Cerebellar cortex (tissue), 1 donor: ENCODE results near the gene SGO2.
A peak's percentile ranks its signal among the peaks of the same experiment; 100 is the strongest.

Experiments used
- DNase-seq: peaks from one replicate; pipeline ENCODE4 v3.0.0-alpha.2; 2015; ENCODE audit warnings: low spot score

Gene SGO2

GRCh38 chr2:200525882-200526651, at the start of gene SGO2:
TSS of gene SGO2 (plus strand) at chr2:200526207. CDS start at chr2:200532976, 6,769 bp downstream.
- peak; percentile 97 for DNase-seq

GRCh38 chr2:200476836-200477235, 49.2 kb upstream of the SGO2 start:
- no peak for DNase-seq

GRCh38 chr2:200477667-200478131, 48.3 kb upstream of the SGO2 start:
- no peak for DNase-seq

- no peak for DNase-seq
Observed at GRCh38 chr2:200479692-200480265, 46.2 kb upstream of the SGO2 start.

- DNase-seq, result no peak
Observed at GRCh38 chr2:200482194-200482593, 43.8 kb upstream of the SGO2 start.

- DNase-seq, result peak; percentile 26
Observed at GRCh38 chr2:200483729-200484198, 42.2 kb upstream of the SGO2 start.

GRCh38 chr2:200484934-200485333, 41.1 kb upstream of the SGO2 start:
- no peak for DNase-seq

- no peak for DNase-seq
Observed at GRCh38 chr2:200486529-200486928, 39.5 kb upstream of the SGO2 start.

- DNase-seq, result no peak
Observed at GRCh38 chr2:200488169-200488568, 37.8 kb upstream of the SGO2 start.

GRCh38 chr2:200490001-200490400, 36.0 kb upstream of the SGO2 start:
- DNase-seq, result no peak

GRCh38 chr2:200492656-200493055, 33.4 kb upstream of the SGO2 start:
- DNase-seq, result no peak

GRCh38 chr2:200494048-200494447, 32.0 kb upstream of the SGO2 start:
- no peak for DNase-seq

- DNase-seq, result no peak
Observed at GRCh38 chr2:200496696-200497095, 29.3 kb upstream of the SGO2 start.

- DNase-seq, result no peak
Observed at GRCh38 chr2:200498402-200499162, 27.4 kb upstream of the SGO2 start.

GRCh38 chr2:200502196-200502595, 23.8 kb upstream of the SGO2 start:
- DNase-seq, result no peak

- DNase-seq, result no peak
Observed at GRCh38 chr2:200506679-200507078, 19.3 kb upstream of the SGO2 start.

GRCh38 chr2:200507179-200507578, 18.8 kb upstream of the SGO2 start:
- DNase-seq, result no peak

- peak; percentile 19 for DNase-seq
Observed at GRCh38 chr2:200509235-200509611, 16.8 kb upstream of the SGO2 start.

GRCh38 chr2:200509612-200510433, 16.2 kb upstream of the SGO2 start, which contains the start of gene KCTD18:
TSS of gene KCTD18 (minus strand) at chr2:200510068. CDS start at chr2:200507016, 3,052 bp downstream.
- DNase-seq, result peak; percentile 84

- no peak for DNase-seq
Observed at GRCh38 chr2:200515155-200515554, 10.9 kb upstream of the SGO2 start.

GRCh38 chr2:200523158-200523557, 2.8 kb upstream of the SGO2 start:
- no peak for DNase-seq

- DNase-seq, result no peak
Observed at GRCh38 chr2:200523604-200524003, 2.4 kb upstream of the SGO2 start.
